Gastroesophageal sphincter (tissue), 4 donors: ENCODE results near the gene MLLT6. TPM values are rescaled to one million over a fixed set of nuclear protein-coding genes. Genes with fewer than 3 reads are reported as not detected.

Experiments used
- ATAC-seq: fragments of 150-250 bp; one replicate; pipeline ENCODE4 v1.9.1; 2016; ENCODE audit warnings: mild to moderate bottlenecking, moderate library complexity
- H3K27ac ChIP-seq, 4 donors: fragments of 200-600 bp; sonication (generic) in 3 of 4; 1 replicate in 3 of 4; 2 replicates in 1 of 4; pipeline ENCODE4 v1.5.1; 2016 to 2019
- H3K27me3 ChIP-seq: fragments of 200-600 bp; sonication (generic); one replicate; pipeline ENCODE4 v1.5.1; 2019
- H3K36me3 ChIP-seq, 2 donors: fragments of 200-600 bp; sonication (generic); one replicate each; pipeline ENCODE4 v1.5.1; 2019; ENCODE audit warnings: control low read depth in 1 of 2
- H3K4me1 ChIP-seq, 3 donors: fragments of 200-600 bp; sonication (generic); 1 replicate in 2 of 3; 2 replicates in 1 of 3; pipeline ENCODE4 v1.5.1; 2016 to 2019; ENCODE audit warnings: control low read depth in 2 of 3
- H3K4me3 ChIP-seq, 2 donors: fragments of 200-600 bp; sonication (generic); one replicate each; pipeline ENCODE4 v1.5.1; 2019; ENCODE audit warnings: mild to moderate bottlenecking in 1 of 2, moderate library complexity in 1 of 2
- H3K9me3 ChIP-seq, 3 donors: fragments of 200-600 bp; sonication (generic); one replicate each; pipeline ENCODE4 v1.5.1; 2017 to 2019; ENCODE audit warnings: control low read depth in 2 of 3
- CTCF ChIP-seq, 4 experiments: fragments of 200-600 bp in 2 of 4; fragments of 450-650 bp in 2 of 4; sonication (generic) in 1 of 4; IDR thresholded peaks; one replicate each; pipeline ENCODE4 v1.5.1; 2017 to 2019; ENCODE audit warnings: antibody characterized with exemption in 4 of 4, mild to moderate bottlenecking in 2 of 4, moderate library complexity in 2 of 4
- EP300 ChIP-seq: sonication (generic); formaldehyde crosslinking; IDR thresholded peaks from one replicate; pipeline ENCODE4 v1.6.1; 2017; ENCODE audit warnings: antibody characterized with exemption, mild to moderate bottlenecking
- POLR2A ChIP-seq, 2 donors: fragments of 450-650 bp; IDR thresholded peaks; one replicate each; pipeline ENCODE4 v1.6.1; 2017; ENCODE audit warnings: antibody characterized with exemption in 2 of 2, mild to moderate bottlenecking in 2 of 2, moderate library complexity in 1 of 2
- POLR2AphosphoS5 ChIP-seq: sonication (generic); formaldehyde crosslinking; IDR thresholded peaks from one replicate; pipeline ENCODE4 v1.6.1; 2017; ENCODE audit warnings: antibody characterized with exemption
- WGBS, 2 donors: methylation state at CpG; one replicate each; pipeline ENCODE4 v1.1.5; 2018; ENCODE audit warnings: low coverage in 1 of 2; 5-methylcytosine and 5-hydroxymethylcytosine counted together
- total RNA-seq, 4 donors: library from RNA; depleted of rRNA; stranded (reverse); fragments of >200 nt; gene quantifications; one replicate each; pipeline ENCODE4 v1.1.0, GENCODE V29; 2016

Gene MLLT6
- total RNA-seq, 4 donors from 2014 or later = 55.6 to 101 (median 77.9) TPM

DNA sequence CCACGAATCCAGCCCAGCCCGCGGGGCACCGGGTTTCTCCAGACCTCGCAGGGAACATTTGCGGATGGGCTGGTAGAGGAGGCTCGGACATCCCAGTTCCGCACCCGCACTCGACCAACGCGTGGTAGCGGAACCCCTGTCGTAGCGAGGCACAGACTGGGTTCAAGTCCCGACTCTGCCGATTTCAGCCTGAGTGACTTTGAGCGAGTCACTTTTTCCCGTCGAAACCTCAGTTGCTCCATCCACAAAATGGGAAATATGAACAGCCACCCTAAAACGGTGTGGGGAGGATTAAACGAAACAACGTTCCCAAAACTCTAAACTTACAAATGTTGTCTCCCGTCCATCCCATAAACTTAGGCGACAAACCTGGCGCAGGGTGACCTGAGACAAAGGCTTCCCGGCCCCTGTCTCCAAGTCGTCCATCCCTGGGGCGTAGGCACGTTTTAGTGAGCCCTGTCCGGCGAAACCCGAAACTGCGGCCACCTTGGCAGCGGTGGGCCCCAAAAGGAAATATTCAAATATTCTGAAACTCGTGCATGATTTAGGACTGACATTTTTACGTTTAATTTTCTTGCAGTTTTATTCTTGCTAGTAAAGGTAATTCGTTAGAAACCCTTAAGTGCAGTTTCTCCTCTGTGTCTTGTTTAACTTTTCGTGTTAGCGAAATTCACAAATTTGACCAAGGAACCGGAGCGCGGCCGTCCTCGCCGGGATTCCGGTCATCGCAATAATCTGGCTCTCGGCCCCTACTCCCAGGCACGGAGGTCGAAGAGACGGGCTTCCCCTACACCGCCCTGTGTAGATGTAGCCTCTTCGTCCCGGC is 1.9 kb upstream of the MLLT6 start:
- H3K36me3 ChIP-seq = peaks cover 0 to 9% of the 10 kb centered on the region in 2 donors
- 2 to 6% methylated on average over 19 to 20 of the region's 55 CpGs for WGBS, 2 donors
- no peak for ATAC-seq
- no peaks in the 10 kb centered on the region for H3K9me3 ChIP-seq
- TF ChIP-seq CTCF (IDR thresholded peaks at IDR 0.05) = no peak
- TF ChIP-seq POLR2AphosphoS5 = no peak
- peak overlapping the region; percentile 75 to 78 for H3K4me3 ChIP-seq
- H3K27me3 ChIP-seq = no peaks in the 10 kb centered on the region
- H3K27ac ChIP-seq = peak overlapping the region; percentile 85 to 97 (median 96)
- peaks cover 0 to 53% (median 14%) of the 10 kb centered on the region in 3 donors for H3K4me1 ChIP-seq

DNA sequence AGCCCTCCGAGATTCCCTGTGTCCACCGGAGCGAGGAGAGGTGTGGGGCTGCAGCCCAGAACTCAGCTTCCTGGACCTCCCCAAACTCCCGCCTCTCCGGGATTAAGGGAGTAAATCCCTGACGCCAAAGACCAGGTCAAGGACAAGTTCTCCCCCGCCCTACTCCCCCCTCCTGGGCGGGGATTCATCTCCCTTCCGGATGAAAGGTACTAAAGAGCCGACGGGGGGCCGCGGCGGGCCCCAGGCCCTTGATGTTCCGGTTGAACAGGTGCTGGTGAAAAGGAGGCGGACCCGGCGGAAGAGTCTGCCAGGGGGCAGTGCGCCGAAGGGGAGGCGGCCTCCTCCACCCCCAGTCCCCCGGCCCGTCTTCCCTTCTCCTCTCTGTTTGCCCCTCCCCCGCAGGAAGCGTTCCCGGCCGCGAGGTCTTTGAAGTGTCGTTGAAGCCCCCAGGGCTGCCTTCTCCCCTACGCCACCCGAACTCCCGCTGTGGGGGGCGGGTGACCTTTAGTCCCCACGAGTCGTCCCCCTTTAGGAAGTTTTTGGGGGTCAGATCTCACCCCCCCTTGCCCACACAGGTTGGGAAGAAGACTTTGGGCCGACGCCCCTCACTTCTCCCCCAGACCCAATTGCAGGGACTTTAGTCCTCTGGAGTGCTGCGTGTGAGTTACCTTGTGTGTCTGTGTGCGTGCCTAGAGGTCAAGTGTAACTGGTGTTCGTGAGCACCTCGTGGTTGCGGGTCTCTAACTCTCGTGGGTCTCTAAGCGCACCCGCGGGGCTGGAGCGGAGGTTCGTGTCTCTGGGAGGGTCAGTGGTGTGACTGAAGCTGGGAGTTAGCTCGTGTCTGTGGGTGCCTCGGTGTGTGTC is 1.1 kb upstream of the MLLT6 start:
- Histone ChIP-seq H3K4me3 (peak overlapping the region; percentile 75 to 78), H3K36me3 (peaks cover 0 to 17% of the 10 kb centered on the region in 2 donors), H3K27ac (peak overlapping the region; percentile 85 to 97 (median 96)), H3K9me3 (no peaks in the 10 kb centered on the region), H3K4me1 (peaks cover 0 to 62% (median 14%) of the 10 kb centered on the region in 3 donors), H3K27me3 (no peaks in the 10 kb centered on the region)
- ATAC-seq = peak; percentile 28
- 2 to 3% methylated on average over 10 to 13 of the region's 50 CpGs for WGBS, 2 donors
- TF ChIP-seq CTCF (IDR thresholded peaks at IDR 0.05) (peak in 2 of 4 experiments; percentile 3 to 11), EP300 (no peak), POLR2AphosphoS5 (peak; percentile 63), POLR2A (IDR thresholded peaks at IDR 0.05) (peak; percentile 33 to 44)

DNA sequence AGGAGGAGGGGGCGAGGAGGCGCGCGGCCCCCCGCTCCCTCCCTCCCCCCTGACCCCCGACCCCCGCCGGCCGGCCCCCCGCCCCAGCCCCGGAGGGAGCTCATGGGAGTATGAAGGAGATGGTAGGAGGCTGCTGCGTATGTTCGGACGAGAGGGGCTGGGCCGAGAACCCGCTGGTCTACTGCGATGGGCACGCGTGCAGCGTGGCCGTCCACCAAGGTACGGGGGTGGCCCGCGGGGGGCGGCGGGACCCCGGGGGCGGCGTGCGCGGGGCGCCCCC is 390 bp downstream of the MLLT6 start:
- Histone ChIP-seq H3K4me1 (peaks cover 0 to 77% (median 14%) of the 10 kb centered on the region in 3 donors), H3K4me3 (peak overlapping the region; percentile 75 to 94), H3K9me3 (no peaks in the 10 kb centered on the region), H3K36me3 (peaks cover 0 to 32% of the 10 kb centered on the region in 2 donors), H3K27ac (peak overlapping the region; percentile 85 to 97 (median 94)), H3K27me3 (no peaks in the 10 kb centered on the region)
- no CpG with 5 or more reads among the region's 32 CpGs for WGBS, 2 donors
- ATAC-seq = no peak
- no peak for TF ChIP-seq POLR2A (IDR thresholded peaks at IDR 0.05)
- no peak for TF ChIP-seq POLR2AphosphoS5
- TF ChIP-seq CTCF (IDR thresholded peaks at IDR 0.05) = no peak
- TF ChIP-seq EP300 = no peak

DNA sequence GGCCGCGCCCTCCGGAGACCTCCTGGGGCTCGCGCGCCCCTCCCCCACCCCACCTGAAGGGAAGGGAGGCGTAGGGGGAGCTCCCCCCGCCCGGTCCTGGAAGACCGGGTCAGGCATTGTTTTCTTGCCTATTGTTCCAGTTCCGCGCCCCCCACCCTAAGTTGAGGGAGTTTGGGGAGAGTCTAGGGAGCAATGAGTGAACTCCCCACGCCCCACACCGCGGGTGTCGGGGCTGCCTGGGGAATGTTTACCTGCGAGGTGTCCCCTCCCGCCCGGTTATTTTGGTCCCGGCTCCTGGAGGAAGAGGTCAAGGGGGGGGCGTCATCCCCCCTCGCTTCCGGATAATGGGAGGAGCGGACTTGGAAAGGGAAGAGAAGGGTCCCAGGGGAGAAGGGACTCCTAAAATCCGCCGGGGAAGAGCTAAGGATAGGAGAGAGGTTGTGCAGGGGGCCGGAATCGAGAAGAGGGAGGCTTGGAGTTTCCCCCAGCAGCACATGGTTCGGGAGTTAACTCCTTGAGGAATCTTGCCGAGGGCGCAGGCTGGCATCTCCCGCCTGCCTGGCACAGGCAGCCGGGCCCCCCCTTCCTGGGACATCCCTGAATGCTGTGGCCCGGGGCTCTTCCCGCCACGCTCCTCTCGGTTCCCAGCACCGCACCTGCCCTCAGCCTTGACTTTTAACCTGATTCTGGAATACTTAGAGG is 881 bp downstream of the MLLT6 start:
- peak overlapping the region; percentile 75 to 94 for H3K4me3 ChIP-seq
- H3K27ac ChIP-seq = peak overlapping the region; percentile 85 to 97 (median 94)
- no peaks in the 10 kb centered on the region for H3K9me3 ChIP-seq
- no peak for ATAC-seq
- peaks cover 0 to 78% (median 14%) of the 10 kb centered on the region in 3 donors for H3K4me1 ChIP-seq
- 0% methylated on average over 12 of the region's 38 CpGs for WGBS, 2 donors
- no peaks in the 10 kb centered on the region for H3K27me3 ChIP-seq
- TF ChIP-seq EP300 (no peak), CTCF (IDR thresholded peaks at IDR 0.05) (no peak), POLR2AphosphoS5 (no peak), POLR2A (IDR thresholded peaks at IDR 0.05) (no peak)
- H3K36me3 ChIP-seq = peaks cover 0 to 37% of the 10 kb centered on the region in 2 donors
